HG03108 (cell line): ENCODE measurements around the gene ADGRD1.

Source experiments
- ATAC-seq: cut with Tn5 transposase; IDR thresholded peaks from one replicate; pipeline ENCODE4 v1.9.1; 2021; ENCODE audit warnings: moderate library complexity; ENCODE audit not compliant: unreplicated experiment

Gene ADGRD1

GRCh38 chr12:131038961-131039950 lies 85.5 kb downstream of the ADGRD1 start:
- ATAC-seq = no peak

- ATAC-seq = no peak
These were observed 86.8 kb downstream of the ADGRD1 start for GRCh38 chr12:131040491-131040890.

GRCh38 chr12:131041216-131041967 lies 87.7 kb downstream of the ADGRD1 start:
- no peak for ATAC-seq

GRCh38 chr12:131041968-131042833 lies 88.5 kb downstream of the ADGRD1 start:
- no peak for ATAC-seq

- ATAC-seq = no peak
These were observed 89.1 kb downstream of the ADGRD1 start for GRCh38 chr12:131042834-131043245.

GRCh38 chr12:131043401-131043871 lies 89.7 kb downstream of the ADGRD1 start:
- ATAC-seq = no peak

GRCh38 chr12:131044136-131044535 lies 90.4 kb downstream of the ADGRD1 start:
- ATAC-seq = no peak

GRCh38 chr12:131044760-131045381 lies 91.2 kb downstream of the ADGRD1 start:
- ATAC-seq = no peak

- no peak for ATAC-seq
These were observed 92.2 kb downstream of the ADGRD1 start for GRCh38 chr12:131045705-131046460.

- ATAC-seq = no peak
These were observed 93.4 kb downstream of the ADGRD1 start for GRCh38 chr12:131046813-131047788.

GRCh38 chr12:131047789-131048610 lies 94.3 kb downstream of the ADGRD1 start:
- ATAC-seq = no peak

GRCh38 chr12:131048611-131048990 lies 94.9 kb downstream of the ADGRD1 start:
- ATAC-seq = no peak

- no peak for ATAC-seq
These were observed 95.3 kb downstream of the ADGRD1 start for GRCh38 chr12:131049002-131049401.

GRCh38 chr12:131049549-131050339 lies 96.0 kb downstream of the ADGRD1 start:
- ATAC-seq = no peak

- no peak for ATAC-seq
These were observed 96.9 kb downstream of the ADGRD1 start for GRCh38 chr12:131050463-131051154.

- no peak for ATAC-seq
These were observed 97.4 kb downstream of the ADGRD1 start for GRCh38 chr12:131051155-131051473.
